ENCODE results near the gene ZNF726.
"Not testable (repeated sequence)": the region's sequence is repeated elsewhere in the genome, so short reads cannot be mapped to it uniquely, and the experiment has no call there.

The ZNF726 gene

DNA sequence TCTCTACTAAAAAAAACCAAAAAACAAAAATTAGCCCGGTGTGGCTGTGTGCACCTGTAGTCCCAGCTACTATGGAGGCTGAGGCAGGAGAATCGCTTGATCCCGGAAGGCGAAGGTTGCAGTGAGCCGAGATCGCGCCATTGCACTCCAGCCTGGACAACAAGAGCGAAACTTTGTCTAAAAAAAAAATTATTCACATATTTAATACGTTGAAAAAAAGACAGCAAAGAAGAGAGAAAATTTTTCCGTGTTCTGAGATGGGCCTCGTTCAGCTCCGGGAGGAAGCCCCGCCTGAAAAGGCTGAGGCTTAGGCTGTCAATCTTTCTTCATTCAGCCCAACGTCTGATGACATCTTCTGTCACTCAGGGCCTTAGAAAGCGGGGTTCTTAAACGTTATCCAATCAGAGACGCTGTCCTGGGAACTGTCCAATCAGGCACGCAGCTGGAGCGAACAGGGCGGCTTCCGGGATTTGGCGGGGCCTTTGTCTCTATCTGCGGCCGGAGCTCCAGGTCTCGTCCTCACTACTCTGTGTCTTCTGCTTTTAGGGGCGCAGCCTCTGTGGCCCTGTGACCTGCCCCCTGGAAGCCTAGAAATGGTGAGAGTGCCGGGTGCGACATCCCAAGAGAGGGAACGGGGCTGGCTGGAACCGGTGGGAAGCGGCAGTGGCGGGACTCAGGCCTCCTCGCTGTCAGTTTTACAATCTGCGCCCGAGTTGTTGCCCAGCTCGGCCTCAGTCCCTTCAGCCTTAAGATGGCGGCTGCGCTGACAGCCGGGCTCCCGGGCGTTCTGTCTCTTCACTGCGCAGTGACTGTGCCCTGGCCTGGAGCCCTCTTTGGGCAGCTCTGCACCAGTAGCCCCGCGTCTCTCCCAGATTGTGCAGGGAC, at the start of gene ZNF726:
ZNF726 (plus strand) TSS at position 485 of the 885 bp plus-strand sequence; CDS start at position 594, 109 bp downstream.
- Histone ChIP-seq H3K36me3 (no peaks in the 10 kb centered on the region), H3K27ac (no peak within 1 kb of the TSS), H3K4me3 (ENCODE audit: low read depth in 1 of 2, low read length in 1 of 2) (peak within 1 kb of the TSS; percentile 57 to 64), H3K9me3 (no peaks in the 10 kb centered on the region), H3K4me1 (ENCODE audit: control insufficient read depth in 1 of 2, insufficient read depth in 1 of 2, low read depth in 1 of 2, low read length in 1 of 2) (peaks cover 0 to 5% of the 10 kb centered on the region in 2 experiments), H3K27me3 (no peaks in the 10 kb centered on the region)
- TF ChIP-seq, protein P1, sequence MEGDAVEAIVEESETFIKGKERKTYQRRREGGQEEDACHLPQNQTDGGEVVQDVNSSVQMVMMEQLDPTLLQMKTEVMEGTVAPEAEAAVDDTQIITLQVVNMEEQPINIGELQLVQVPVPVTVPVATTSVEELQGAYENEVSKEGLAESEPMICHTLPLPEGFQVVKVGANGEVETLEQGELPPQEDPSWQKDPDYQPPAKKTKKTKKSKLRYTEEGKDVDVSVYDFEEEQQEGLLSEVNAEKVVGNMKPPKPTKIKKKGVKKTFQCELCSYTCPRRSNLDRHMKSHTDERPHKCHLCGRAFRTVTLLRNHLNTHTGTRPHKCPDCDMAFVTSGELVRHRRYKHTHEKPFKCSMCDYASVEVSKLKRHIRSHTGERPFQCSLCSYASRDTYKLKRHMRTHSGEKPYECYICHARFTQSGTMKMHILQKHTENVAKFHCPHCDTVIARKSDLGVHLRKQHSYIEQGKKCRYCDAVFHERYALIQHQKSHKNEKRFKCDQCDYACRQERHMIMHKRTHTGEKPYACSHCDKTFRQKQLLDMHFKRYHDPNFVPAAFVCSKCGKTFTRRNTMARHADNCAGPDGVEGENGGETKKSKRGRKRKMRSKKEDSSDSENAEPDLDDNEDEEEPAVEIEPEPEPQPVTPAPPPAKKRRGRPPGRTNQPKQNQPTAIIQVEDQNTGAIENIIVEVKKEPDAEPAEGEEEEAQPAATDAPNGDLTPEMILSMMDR (IDR thresholded peaks at IDR 0.05) = no peak

GRCh38 chr19:23867895-23868294, 46.8 kb upstream of the ZNF726 start:
- no peak overlapping the region for H3K27ac ChIP-seq
- TF ChIP-seq, protein P1 (IDR thresholded peaks at IDR 0.05) = no peak
- H3K9me3 ChIP-seq = no peaks in the 10 kb centered on the region
- H3K4me3 ChIP-seq (ENCODE audit: low read depth in 1 of 2, low read length in 1 of 2) = no peak overlapping the region
- H3K36me3 ChIP-seq = no peaks in the 10 kb centered on the region
- H3K27me3 ChIP-seq = no peaks in the 10 kb centered on the region
- no peaks in the 10 kb centered on the region for H3K4me1 ChIP-seq (ENCODE audit: control insufficient read depth in 1 of 2, insufficient read depth in 1 of 2, low read depth in 1 of 2, low read length in 1 of 2)

- Histone ChIP-seq H3K27me3 (no peaks in the 10 kb centered on the region), H3K4me1 (ENCODE audit: control insufficient read depth in 1 of 2, insufficient read depth in 1 of 2, low read depth in 1 of 2, low read length in 1 of 2) (no peaks in the 10 kb centered on the region), H3K27ac (no peak overlapping the region), H3K4me3 (ENCODE audit: low read depth in 1 of 2, low read length in 1 of 2) (no peak overlapping the region), H3K9me3 (no peaks in the 10 kb centered on the region), H3K36me3 (no peaks in the 10 kb centered on the region)
- TF ChIP-seq, protein P1 (IDR thresholded peaks at IDR 0.05) = no peak
Measured at GRCh38 chr19:23868630-23869029, 46.1 kb upstream of the ZNF726 start.

- Histone ChIP-seq H3K4me3 (ENCODE audit: low read depth in 1 of 2, low read length in 1 of 2) (no peak overlapping the region), H3K27me3 (no peaks in the 10 kb centered on the region), H3K36me3 (no peaks in the 10 kb centered on the region), H3K27ac (no peak overlapping the region), H3K9me3 (no peaks in the 10 kb centered on the region), H3K4me1 (ENCODE audit: control insufficient read depth in 1 of 2, insufficient read depth in 1 of 2, low read depth in 1 of 2, low read length in 1 of 2) (no peaks in the 10 kb centered on the region)
- TF ChIP-seq, protein P1 (IDR thresholded peaks at IDR 0.05) = no peak
Measured at GRCh38 chr19:23872282-23872919, 42.3 kb upstream of the ZNF726 start.

- Histone ChIP-seq H3K4me1 (ENCODE audit: control insufficient read depth in 1 of 2, insufficient read depth in 1 of 2, low read depth in 1 of 2, low read length in 1 of 2) (no peaks in the 10 kb centered on the region), H3K36me3 (no peaks in the 10 kb centered on the region)
Measured at GRCh38 chr19:23876261-23876660, 38.4 kb upstream of the ZNF726 start.

GRCh38 chr19:23876756-23877155, 37.9 kb upstream of the ZNF726 start:
- not testable (repeated sequence) for H3K4me1 ChIP-seq (ENCODE audit: control insufficient read depth in 1 of 2, insufficient read depth in 1 of 2, low read depth in 1 of 2, low read length in 1 of 2); H3K4me3 ChIP-seq (ENCODE audit: low read depth in 1 of 2, low read length in 1 of 2)

More at GRCh38 chr19:23876261-23876660, 38.4 kb upstream of the ZNF726 start:
- no peaks in the 10 kb centered on the region for H3K9me3 ChIP-seq
- TF ChIP-seq, protein P1 (IDR thresholded peaks at IDR 0.05) = no peak
- H3K4me3 ChIP-seq (ENCODE audit: low read depth in 1 of 2, low read length in 1 of 2) = no peak overlapping the region
- no peak overlapping the region for H3K27ac ChIP-seq
- H3K27me3 ChIP-seq = no peaks in the 10 kb centered on the region

More at GRCh38 chr19:23876756-23877155, 37.9 kb upstream of the ZNF726 start:
- H3K9me3 ChIP-seq, H3K27me3 ChIP-seq, H3K36me3 ChIP-seq, H3K27ac ChIP-seq: not testable (repeated sequence)
